Spinal cord (tissue), 10 donors: ENCODE measurements around the gene SLC8A3. TPM values are rescaled to one million over a fixed set of nuclear protein-coding genes. Genes with fewer than 3 reads are reported as not detected.
A peak's percentile ranks its signal among the peaks of the same experiment; 100 is the strongest.

Experiments used
- DNase-seq, 6 donors: peaks; one replicate each; pipeline versions ENCODE4 v3.0.0 to v3.0.0-alpha.2; 2013 to 2015; ENCODE audit warnings: low spot score in 6 of 6, low read depth in 4 of 6
- H3K27ac ChIP-seq: one replicate; pipeline ENCODE4 v1.5.1; 2013; ENCODE audit warnings: low read depth, low read length, control low read depth
- H3K27me3 ChIP-seq: one replicate; pipeline ENCODE4 v1.6.1; 2013; ENCODE audit warnings: low read length; ENCODE audit not compliant: control insufficient read depth, insufficient read depth
- H3K36me3 ChIP-seq: one replicate; pipeline ENCODE4 v1.6.1; 2013; ENCODE audit warnings: low read length; ENCODE audit not compliant: control insufficient read depth, insufficient read depth
- H3K4me1 ChIP-seq: one replicate; pipeline ENCODE4 v1.6.1; 2013; ENCODE audit warnings: low read length; ENCODE audit not compliant: control insufficient read depth, insufficient read depth
- H3K4me3 ChIP-seq: one replicate; pipeline ENCODE4 v1.5.1; 2013; ENCODE audit warnings: low read depth, low read length, control low read depth
- H3K9me3 ChIP-seq: one replicate; pipeline ENCODE4 v1.6.1; 2013; ENCODE audit warnings: low read length; ENCODE audit not compliant: control insufficient read depth, insufficient read depth
- WGBS: methylation state at CpG from one replicate; pipeline ENCODE4 v1.1.5; 2013; ENCODE audit warnings: missing lambda C conversion rate; ENCODE audit not compliant: insufficient coverage; 5-methylcytosine and 5-hydroxymethylcytosine counted together
- polyA plus RNA-seq, 2 donors: library from polyadenylated mRNA; unstranded; fragments of 120-200 nt; gene quantifications; one replicate each; pipeline ENCODE4 v1.2.1, GENCODE V29; 2013; ENCODE audit not compliant: insufficient read length in 2 of 2
- total RNA-seq, 2 donors: library from RNA; depleted of rRNA in 1 of 2; stranded (reverse); fragments of 120-200 nt in 1 of 2; fragments of >200 nt in 1 of 2; gene quantifications; one replicate each; pipeline versions ENCODE4 v1.2.3 to v1.2.4, GENCODE V29; 2013 to 2014
- donor health status: healthy.

SLC8A3 gene
- total and polyA plus RNA-seq, 4 donors, result 11.1 to 39.9 (median 28.8) TPM

- peak in 1 of 6 donors; percentile 18 for DNase-seq
- H3K4me3 ChIP-seq, result no peak overlapping the region
- no peaks in the 10 kb centered on the region for H3K4me1 ChIP-seq
- H3K27ac ChIP-seq, result no peak overlapping the region
- WGBS, result no CpG with 5 or more reads among the region's 2 CpGs
- no peaks in the 10 kb centered on the region for H3K36me3 ChIP-seq
- no peaks in the 10 kb centered on the region for H3K9me3 ChIP-seq
- H3K27me3 ChIP-seq, result no peaks in the 10 kb centered on the region
Measured at GRCh38 chr14:70107309-70107708, 81.4 kb downstream of the SLC8A3 start.

GRCh38 chr14:70100071-70100470 lies 88.7 kb downstream of the SLC8A3 start:
- H3K9me3 ChIP-seq, result no peaks in the 10 kb centered on the region
- H3K4me3 ChIP-seq, result no peak overlapping the region
- H3K36me3 ChIP-seq, result no peaks in the 10 kb centered on the region
- DNase-seq, result no peak
- H3K27me3 ChIP-seq, result no peaks in the 10 kb centered on the region
- peaks cover 3% of the 10 kb centered on the region for H3K4me1 ChIP-seq
- no peak overlapping the region for H3K27ac ChIP-seq
- WGBS, result 60% methylated on average over 1 of the region's 3 CpGs

- no peaks in the 10 kb centered on the region for H3K36me3 ChIP-seq
- peak in 2 of 6 donors; percentile 75 to 92 for DNase-seq
- H3K27ac ChIP-seq, result no peak overlapping the region
- 33% methylated on average over 6 of the region's 6 CpGs for WGBS
- no peak overlapping the region for H3K4me3 ChIP-seq
- peaks cover 3% of the 10 kb centered on the region for H3K4me1 ChIP-seq
- no peaks in the 10 kb centered on the region for H3K9me3 ChIP-seq
- H3K27me3 ChIP-seq, result no peaks in the 10 kb centered on the region
Measured at GRCh38 chr14:70098250-70098809, 90.4 kb downstream of the SLC8A3 start.

- Histone ChIP-seq H3K27ac (no peak overlapping the region), H3K36me3 (no peaks in the 10 kb centered on the region), H3K4me1 (peaks cover 3% of the 10 kb centered on the region), H3K9me3 (no peaks in the 10 kb centered on the region), H3K4me3 (no peak overlapping the region), H3K27me3 (no peaks in the 10 kb centered on the region)
- 67% methylated on average over 1 of the region's 1 CpG for WGBS
- DNase-seq, result no peak
Measured at GRCh38 chr14:70097576-70098249, 91.0 kb downstream of the SLC8A3 start.

- Histone ChIP-seq H3K9me3 (no peaks in the 10 kb centered on the region), H3K27ac (no peak overlapping the region), H3K4me3 (no peak overlapping the region), H3K4me1 (peaks cover 3% of the 10 kb centered on the region), H3K27me3 (no peaks in the 10 kb centered on the region), H3K36me3 (no peaks in the 10 kb centered on the region)
- peak in 2 of 6 donors; percentile 45 to 63 for DNase-seq
- WGBS, result 20% methylated on average over 3 of the region's 4 CpGs
Measured at GRCh38 chr14:70096866-70097265, 91.9 kb downstream of the SLC8A3 start.

GRCh38 chr14:70094631-70095030 lies 94.1 kb downstream of the SLC8A3 start:
- H3K4me3 ChIP-seq, result no peak overlapping the region
- DNase-seq, result peak in 1 of 6 donors; percentile 53
- no peaks in the 10 kb centered on the region for H3K9me3 ChIP-seq
- peaks cover 3% of the 10 kb centered on the region for H3K4me1 ChIP-seq
- H3K36me3 ChIP-seq, result no peaks in the 10 kb centered on the region
- no peaks in the 10 kb centered on the region for H3K27me3 ChIP-seq
- no peak overlapping the region for H3K27ac ChIP-seq
- no CpG with 5 or more reads among the region's 1 CpG for WGBS

- H3K4me3 ChIP-seq, result no peak overlapping the region
- H3K27me3 ChIP-seq, result no peaks in the 10 kb centered on the region
- no peak overlapping the region for H3K27ac ChIP-seq
- no peaks in the 10 kb centered on the region for H3K9me3 ChIP-seq
- H3K4me1 ChIP-seq, result peaks cover 3% of the 10 kb centered on the region
- no peak for DNase-seq
- no CpG with 5 or more reads among the region's 3 CpGs for WGBS
- H3K36me3 ChIP-seq, result no peaks in the 10 kb centered on the region
Measured at GRCh38 chr14:70094106-70094505, 94.6 kb downstream of the SLC8A3 start.

GRCh38 chr14:70093156-70093555 lies 95.6 kb downstream of the SLC8A3 start:
- WGBS, result 100% methylated on average over 2 of the region's 2 CpGs
- Histone ChIP-seq H3K36me3 (no peaks in the 10 kb centered on the region), H3K9me3 (no peaks in the 10 kb centered on the region), H3K4me1 (no peaks in the 10 kb centered on the region), H3K27me3 (no peaks in the 10 kb centered on the region), H3K4me3 (no peak overlapping the region), H3K27ac (no peak overlapping the region)
- DNase-seq, result no peak

GRCh38 chr14:70087380-70087697 lies 101.4 kb downstream of the SLC8A3 start:
- 45% methylated on average over 2 of the region's 2 CpGs for WGBS

GRCh38 chr14:70086685-70087379 lies 101.9 kb downstream of the SLC8A3 start:
- H3K36me3 ChIP-seq, result no peaks in the 10 kb centered on the region
- 42% methylated on average over 5 of the region's 5 CpGs for WGBS
- no peak overlapping the region for H3K27ac ChIP-seq
- DNase-seq, result peak in 3 of 6 donors; percentile 23 to 87 (median 73)
- H3K4me3 ChIP-seq, result no peak overlapping the region
- H3K4me1 ChIP-seq, result no peaks in the 10 kb centered on the region
- no peaks in the 10 kb centered on the region for H3K27me3 ChIP-seq
- no peaks in the 10 kb centered on the region for H3K9me3 ChIP-seq

More at GRCh38 chr14:70087380-70087697, 101.4 kb downstream of the SLC8A3 start:
- no peaks in the 10 kb centered on the region for H3K36me3 ChIP-seq
- peak in 1 of 6 donors; percentile 32 for DNase-seq
- H3K27ac ChIP-seq, result no peak overlapping the region
- H3K27me3 ChIP-seq, result no peaks in the 10 kb centered on the region
- H3K9me3 ChIP-seq, result no peaks in the 10 kb centered on the region
- no peak overlapping the region for H3K4me3 ChIP-seq
- no peaks in the 10 kb centered on the region for H3K4me1 ChIP-seq
